GM18519 (cell line): ENCODE measurements around the gene SAMD14.
"Not testable (repeated sequence)": the region's sequence is repeated elsewhere in the genome, so short reads cannot be mapped to it uniquely, and the experiment has no call there.

Source experiments
- ATAC-seq: cut with Tn5 transposase; IDR thresholded peaks from one replicate; pipeline ENCODE4 v1.9.1; 2021; ENCODE audit warnings: mild to moderate bottlenecking, moderate library complexity; ENCODE audit not compliant: unreplicated experiment, low FRiP score

SAMD14 gene

DNA sequence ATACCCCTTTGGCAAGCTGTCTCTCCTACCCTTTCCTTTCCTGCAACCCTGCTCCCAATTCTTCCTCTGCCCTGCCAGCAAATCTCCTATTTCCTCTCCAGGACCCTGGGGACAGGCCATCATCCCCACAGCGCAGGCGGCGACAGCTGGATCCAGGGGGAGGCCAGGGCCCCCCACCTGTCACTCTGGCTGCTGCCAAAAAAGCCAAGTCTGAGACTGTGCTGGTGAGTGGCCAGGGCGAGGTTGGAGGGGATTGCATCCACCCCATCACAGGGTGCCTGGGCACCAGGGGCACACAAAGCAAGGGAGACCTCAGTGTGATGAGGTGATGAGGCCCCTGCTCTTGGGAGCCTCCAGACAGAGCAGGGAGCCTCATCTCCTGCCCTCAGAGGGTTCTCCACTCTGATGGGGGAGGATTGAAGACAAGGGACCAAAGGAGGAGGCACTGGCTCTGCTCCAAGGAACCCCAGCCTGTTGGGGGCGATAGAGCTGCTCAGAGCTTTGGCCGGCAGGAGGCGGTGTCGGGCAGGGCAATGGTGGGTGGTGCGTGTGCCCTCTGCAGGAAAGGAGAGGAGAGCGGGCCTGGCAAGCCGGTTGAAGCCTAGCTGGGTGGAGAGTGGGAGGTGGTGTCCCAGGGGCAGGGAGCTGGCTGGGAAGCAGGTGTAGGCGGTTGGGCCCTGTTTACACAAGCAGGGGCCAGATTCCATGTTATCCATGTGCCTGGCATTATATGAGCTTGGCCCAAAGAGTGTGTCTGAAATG is 50.4 kb downstream of the SAMD14 start:
- no peak for ATAC-seq

DNA sequence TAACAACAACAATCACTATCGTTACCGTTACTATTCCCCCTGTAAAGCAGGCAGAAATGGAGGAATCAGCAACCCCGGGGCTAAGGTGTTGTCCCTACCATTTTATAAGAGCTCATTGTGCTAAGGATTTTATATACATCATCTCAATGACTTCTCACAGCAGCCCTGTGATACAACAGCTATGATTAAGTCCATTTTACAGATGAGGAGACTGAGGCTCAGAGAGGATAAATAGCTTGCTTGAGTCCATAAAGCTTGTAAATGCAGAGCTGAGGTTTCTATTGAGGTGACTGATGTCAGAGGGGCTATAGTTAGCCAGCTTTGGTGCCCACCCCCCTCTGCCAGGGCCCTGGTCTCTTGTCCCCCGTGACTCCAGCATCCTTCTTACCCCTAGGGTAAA is 51.5 kb downstream of the SAMD14 start:
- ATAC-seq = no peak

GRCh38 chr17:50076591-50077235 is 53.2 kb downstream of the SAMD14 start:
- ATAC-seq = no peak

DNA sequence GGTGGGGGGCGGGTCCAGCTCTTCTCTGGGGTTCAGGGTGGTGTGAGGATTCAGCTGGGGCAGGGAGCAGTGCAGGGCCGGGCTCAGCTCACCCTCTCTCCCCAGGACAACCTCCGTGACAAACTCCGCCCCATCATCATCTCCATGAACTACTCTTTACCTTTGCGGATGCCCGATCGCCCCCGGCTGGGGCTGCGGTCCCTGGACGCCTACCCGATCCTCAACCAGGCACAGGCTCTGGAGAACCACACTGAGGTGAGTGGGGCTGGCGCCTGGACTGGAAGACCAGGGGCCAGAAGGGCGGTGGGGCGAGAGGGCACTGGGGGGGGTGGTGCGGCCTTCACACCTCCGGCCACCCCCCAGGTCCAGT is 53.8 kb downstream of the SAMD14 start:
- ATAC-seq = no peak

DNA sequence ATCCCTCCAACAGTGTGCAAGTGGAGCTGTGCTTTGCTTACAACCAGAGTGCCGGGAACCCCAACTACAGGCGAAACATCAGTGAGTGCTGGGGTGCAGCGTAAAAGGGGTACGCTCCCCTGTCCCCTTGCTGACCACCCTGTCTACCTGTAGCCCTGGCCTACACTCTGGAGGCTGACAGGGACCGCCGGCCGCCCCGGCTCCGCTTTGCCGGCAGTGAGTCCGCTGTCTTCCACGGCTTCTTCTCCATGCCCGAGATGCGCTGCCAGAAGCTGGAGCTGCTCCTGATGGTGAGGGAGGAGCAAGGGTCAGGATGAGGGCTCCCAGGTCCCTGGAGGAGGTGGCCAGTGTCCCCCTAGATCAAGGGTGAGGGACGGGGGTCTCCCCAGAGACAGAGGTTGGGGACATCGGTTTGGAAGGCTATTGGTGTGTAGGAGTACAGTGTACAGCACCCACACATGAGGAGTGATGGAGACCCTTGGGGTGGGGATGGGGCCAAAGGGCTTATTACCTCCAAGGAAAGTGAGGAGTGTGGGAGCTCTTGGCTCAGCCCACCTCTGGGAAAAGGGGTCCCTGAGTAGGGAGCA is 54.4 kb downstream of the SAMD14 start:
- no peak for ATAC-seq

DNA sequence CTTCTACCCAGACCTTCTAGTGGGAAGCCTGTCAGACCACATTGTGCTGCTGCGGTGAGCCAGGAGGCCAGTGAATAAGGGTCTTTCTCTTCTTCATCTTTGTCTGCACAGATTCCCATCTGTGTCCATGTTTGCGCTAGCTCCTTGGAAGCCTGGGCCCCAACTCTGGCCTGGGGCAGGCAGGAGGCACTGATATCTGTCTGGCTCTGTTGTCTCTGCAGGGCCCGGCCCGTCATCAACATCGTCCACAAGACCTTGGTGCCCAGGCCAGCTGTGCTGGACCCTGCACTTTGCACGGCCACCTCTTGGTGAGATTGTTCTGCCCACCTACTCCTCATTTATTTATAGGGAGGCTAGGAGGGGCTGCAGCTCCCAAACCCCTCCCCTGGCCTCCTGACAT is 55.7 kb downstream of the SAMD14 start:
- ATAC-seq = no peak

- ATAC-seq = no peak
These were observed 57.0 kb downstream of the SAMD14 start for GRCh38 chr17:50072925-50073324.

- no peak for ATAC-seq
These were observed 57.8 kb downstream of the SAMD14 start for GRCh38 chr17:50072130-50072529.

DNA sequence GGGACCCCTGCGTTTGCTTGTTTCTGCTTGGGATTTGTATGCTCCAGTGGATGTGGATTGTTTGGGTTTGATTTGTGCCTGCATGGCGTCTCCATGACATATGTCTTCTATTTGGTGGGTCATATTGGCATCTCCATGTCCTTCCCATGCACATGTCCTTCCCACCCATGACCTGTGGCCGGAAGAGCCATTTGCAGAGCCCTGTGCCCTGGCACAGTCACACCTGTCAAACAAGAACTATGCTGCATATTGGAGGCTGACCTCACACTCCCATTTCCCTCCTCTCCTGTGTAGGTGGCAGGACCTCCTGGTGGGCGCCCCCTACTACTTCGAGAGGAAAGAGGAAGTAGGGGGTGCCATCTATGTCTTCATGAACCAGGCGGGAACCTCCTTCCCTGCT is 58.3 kb downstream of the SAMD14 start:
- ATAC-seq = no peak

- no peak for ATAC-seq
These were observed 58.9 kb downstream of the SAMD14 start for GRCh38 chr17:50070908-50071680.

DNA sequence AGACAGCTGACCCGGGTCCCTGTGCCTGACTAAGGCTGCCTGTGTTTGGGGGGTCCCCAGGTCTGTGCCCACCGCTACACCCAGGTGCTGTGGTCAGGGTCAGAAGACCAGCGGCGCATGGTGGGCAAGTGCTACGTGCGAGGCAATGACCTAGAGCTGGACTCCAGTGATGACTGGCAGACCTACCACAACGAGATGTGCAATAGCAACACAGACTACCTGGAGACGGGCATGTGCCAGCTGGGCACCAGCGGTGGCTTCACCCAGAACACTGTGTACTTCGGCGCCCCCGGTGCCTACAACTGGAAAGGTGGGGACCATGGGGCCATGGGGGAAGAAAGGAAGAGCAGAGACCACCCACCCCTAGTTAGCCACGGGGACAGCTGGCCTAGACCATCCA is 62.0 kb downstream of the SAMD14 start:
- ATAC-seq = no peak

DNA sequence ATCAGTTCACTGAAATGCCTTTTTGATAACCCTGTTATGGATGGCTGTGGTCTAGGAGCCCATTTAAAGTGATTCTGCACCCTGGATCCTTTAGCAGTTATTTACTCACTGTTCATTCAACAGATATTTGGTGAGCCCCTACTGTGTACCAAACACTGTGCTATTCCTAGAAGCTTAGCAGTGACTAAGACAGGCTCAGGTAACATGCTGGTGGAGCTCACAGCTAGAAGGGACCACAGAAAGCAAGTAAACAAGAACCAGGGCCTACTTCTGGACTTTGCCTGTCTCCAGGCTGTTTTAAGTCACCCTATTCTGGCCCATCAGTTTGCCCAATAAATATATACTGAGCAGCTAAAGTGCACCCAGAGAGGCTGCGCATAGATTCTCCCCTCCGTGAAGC is 63.0 kb downstream of the SAMD14 start:
- no peak for ATAC-seq

DNA sequence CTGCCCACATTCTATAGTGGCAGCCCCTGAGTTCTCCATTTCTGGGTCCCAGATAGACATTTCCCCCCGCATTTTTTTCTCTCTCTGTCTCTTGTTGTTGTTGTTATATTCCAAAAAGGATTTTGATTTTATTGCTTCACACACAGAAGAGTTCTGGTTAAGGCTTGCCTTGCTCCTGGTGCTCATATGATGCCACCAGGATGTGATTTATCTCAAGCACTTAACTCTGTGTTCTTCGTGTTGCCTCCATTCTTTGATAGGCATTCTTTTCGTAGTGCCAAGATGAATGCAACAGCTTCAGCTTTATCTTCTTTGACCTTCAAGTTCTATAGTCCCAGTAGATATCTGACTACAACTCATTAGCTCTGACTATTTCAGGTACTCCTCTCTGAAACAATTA is 64.9 kb downstream of the SAMD14 start:
- ATAC-seq = no peak

- ATAC-seq = no peak
These were observed 65.5 kb downstream of the SAMD14 start for GRCh38 chr17:50064253-50065001.

GRCh38 chr17:50063561-50064252 is 66.3 kb downstream of the SAMD14 start:
- ATAC-seq = no peak

DNA sequence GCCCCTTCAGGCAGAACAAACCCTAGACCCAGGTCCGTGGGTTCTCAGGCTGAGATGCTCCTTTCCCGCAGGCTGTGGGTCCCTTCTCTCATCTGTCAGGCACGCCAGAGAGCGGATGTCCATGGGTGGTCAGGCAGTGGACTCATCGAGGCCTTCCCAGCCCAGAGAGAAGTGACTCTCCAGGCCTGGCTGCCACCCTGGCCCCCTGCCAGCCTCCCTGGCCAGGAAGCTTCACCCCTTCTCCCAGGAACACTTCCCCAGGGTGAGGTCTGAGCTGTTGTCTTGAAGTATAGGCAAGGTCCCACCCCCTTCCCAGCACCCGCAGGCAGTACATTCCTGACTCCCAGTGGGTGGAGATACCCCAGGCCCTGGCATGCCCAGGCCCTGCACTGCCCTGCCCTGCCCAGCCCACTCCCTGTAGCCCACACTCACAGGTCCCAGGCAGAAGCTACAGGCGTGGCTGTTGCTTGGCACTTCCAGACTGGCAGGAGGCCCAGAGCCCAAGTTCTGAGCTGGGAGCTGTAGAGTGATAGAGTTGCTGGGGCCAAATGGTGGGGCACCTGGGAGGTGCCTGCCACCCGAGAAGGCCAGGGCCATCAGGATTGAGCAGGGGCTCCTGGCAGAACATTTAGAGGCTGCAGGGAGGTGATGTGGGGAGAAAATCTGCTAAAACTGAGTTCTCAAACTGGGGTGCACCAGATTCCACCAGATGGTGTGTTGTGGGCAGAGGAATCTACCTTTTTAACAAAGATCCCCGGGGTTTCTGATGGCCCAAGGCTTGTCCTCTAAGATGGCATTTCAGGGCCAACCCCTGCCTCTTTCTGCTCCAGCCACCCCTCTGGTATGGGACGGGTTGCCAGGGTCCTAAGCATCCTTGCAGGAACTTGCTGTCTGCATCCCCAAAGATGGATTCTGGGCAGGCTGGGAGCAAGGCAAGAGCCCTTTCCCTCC is 67.4 kb downstream of the SAMD14 start:
- ATAC-seq = no peak

GRCh38 chr17:50061713-50062045 is 68.3 kb downstream of the SAMD14 start:
- not testable (repeated sequence) for ATAC-seq

DNA sequence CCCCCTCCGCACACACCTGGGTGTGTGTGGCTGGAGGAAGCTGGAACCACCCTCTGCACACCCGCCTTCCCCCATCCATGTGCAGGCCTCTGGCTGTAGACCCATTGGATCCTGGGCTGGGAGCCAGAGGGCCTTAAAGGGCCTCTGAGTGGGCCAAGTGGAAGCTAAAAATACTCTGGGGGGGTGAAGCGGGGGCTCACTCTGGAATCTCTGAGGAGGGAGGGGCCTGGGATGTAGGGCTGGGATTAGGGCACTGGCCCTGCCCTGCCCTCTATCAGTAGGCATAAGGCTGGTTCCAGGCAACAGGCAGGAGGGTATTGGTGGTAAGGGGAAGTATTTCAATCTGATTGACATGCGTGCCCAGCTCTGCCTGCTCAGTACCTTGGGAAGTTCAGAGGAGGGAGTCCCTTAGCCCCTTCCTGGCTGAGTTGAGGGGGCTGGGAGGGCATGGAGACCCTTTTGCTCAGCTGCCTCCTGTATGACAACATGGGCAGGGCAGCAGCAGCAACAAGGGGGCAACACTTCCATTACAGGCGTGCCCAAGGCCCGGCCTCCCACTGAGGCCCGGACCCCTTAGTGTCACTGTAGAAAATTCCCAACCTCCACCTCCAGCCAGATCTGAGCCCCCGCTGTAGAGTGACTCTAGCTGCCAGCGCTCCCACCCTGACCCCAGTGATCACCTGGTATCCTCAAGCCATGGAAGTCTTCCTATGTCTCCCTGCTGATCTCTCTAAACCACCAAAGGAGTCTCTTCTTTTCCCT is 68.8 kb downstream of the SAMD14 start:
- no peak for ATAC-seq
